WTC11 (cell line): ENCODE results near the gene ERBB4. TPM values are rescaled to one million over a fixed set of nuclear protein-coding genes. Genes with fewer than 3 reads are reported as not detected.

ENCODE experiments used
- ATAC-seq: fragments of 200-7000 bp; cut with Tn5 transposase; 2 replicates; pipeline ENCODE4 v1.10.0; 2021; ENCODE audit warnings: mild to moderate bottlenecking, moderate library complexity
- CTCF ChIA-PET: fragments of 300-600 bp; sonication (Branson Sonifier 250); formaldehyde crosslinking; loops from one replicate; lab custom pipeline; 2021; ENCODE audit warnings: antibody characterized with exemption; lab: Charles Lee
- POLR2A ChIA-PET: fragments of 350-600 bp; sonication (Branson Sonifier 250); formaldehyde crosslinking; loops from one replicate; lab custom pipeline; 2021; ENCODE audit warnings: antibody characterized with exemption; lab: Charles Lee
- DNase-seq: peaks from one replicate; pipeline ENCODE4 v3.0.0; 2021; ENCODE audit warnings: low spot score
- H3K27ac Mint-ChIP-seq: 2 replicates; pipeline ENCODE4 v1.8.0; 2021; ENCODE audit warnings: mixed read lengths
- H3K27me3 Mint-ChIP-seq: 2 replicates; pipeline ENCODE4 v1.8.0; 2021; ENCODE audit warnings: low read depth, mild to moderate bottlenecking, moderate library complexity, mixed read lengths
- H3K36me3 Mint-ChIP-seq: 2 replicates; pipeline ENCODE4 v1.8.0; 2021; ENCODE audit warnings: mixed read lengths
- H3K4me1 Mint-ChIP-seq: 2 replicates; pipeline ENCODE4 v1.8.0; 2022; ENCODE audit warnings: mixed read lengths
- H3K4me3 Mint-ChIP-seq: 2 replicates; pipeline ENCODE4 v1.8.0; 2021; ENCODE audit warnings: mild to moderate bottlenecking, moderate library complexity, mixed read lengths
- H3K9me3 Mint-ChIP-seq: 2 replicates; pipeline ENCODE4 v1.8.0; 2021; ENCODE audit warnings: mixed read lengths
- ATF2 ChIP-seq: sonication (generic); formaldehyde crosslinking; IDR thresholded peaks from 2 replicates; pipeline ENCODE4 v1.8.1; 2022; ENCODE audit warnings: low read depth, missing genetic modification reagents, borderline replicate concordance
- ATF3 ChIP-seq: sonication (generic); formaldehyde crosslinking; conservative IDR thresholded peaks from 2 replicates; pipeline ENCODE4 v1.8.1; 2022; ENCODE audit warnings: mild to moderate bottlenecking, missing genetic modification reagents
- CBFB ChIP-seq: sonication (generic); formaldehyde crosslinking; IDR thresholded peaks from 2 replicates; pipeline ENCODE4 v1.8.1; 2022; ENCODE audit warnings: mild to moderate bottlenecking, low read depth, missing genetic modification reagents
- E2F1 ChIP-seq: sonication (generic); formaldehyde crosslinking; IDR thresholded peaks from 2 replicates; pipeline ENCODE4 v1.8.0; 2022; ENCODE audit warnings: mild to moderate bottlenecking, missing genetic modification reagents
- ELF4 ChIP-seq: sonication (generic); formaldehyde crosslinking; IDR thresholded peaks from 2 replicates; pipeline ENCODE4 v1.8.1; 2022; ENCODE audit warnings: low read depth, mild to moderate bottlenecking, moderate library complexity, missing genetic modification reagents
- ERG ChIP-seq: fragments of 250-450 bp; sonication (Bioruptor Pico); IDR thresholded peaks from 2 replicates; pipeline ENCODE4 v1.8.0; 2021; ENCODE audit warnings: mild to moderate bottlenecking
- FOXJ3 ChIP-seq: sonication (generic); formaldehyde crosslinking; IDR thresholded peaks from 2 replicates; pipeline ENCODE4 v1.9.0; 2021; ENCODE audit warnings: missing genetic modification reagents, mild to moderate bottlenecking, borderline replicate concordance
- FOXK1 ChIP-seq: sonication (generic); formaldehyde crosslinking; IDR thresholded peaks from 2 replicates; pipeline ENCODE4 v1.8.0; 2022; ENCODE audit warnings: mild to moderate bottlenecking, moderate library complexity, missing genetic modification reagents
- FOXP1 ChIP-seq: sonication (generic); formaldehyde crosslinking; IDR thresholded peaks from 2 replicates; pipeline ENCODE4 v1.8.0; 2022; ENCODE audit warnings: missing genetic modification reagents, mild to moderate bottlenecking, moderate library complexity, borderline replicate concordance
- MAX ChIP-seq: sonication (generic); formaldehyde crosslinking; IDR thresholded peaks from 2 replicates; pipeline ENCODE4 v1.8.0; 2022; ENCODE audit warnings: mild to moderate bottlenecking, missing genetic modification reagents
- MLX ChIP-seq: sonication (generic); formaldehyde crosslinking; IDR thresholded peaks from 2 replicates; pipeline ENCODE4 v1.8.1; 2023; ENCODE audit warnings: mild to moderate bottlenecking, missing genetic modification reagents, moderate library complexity
- MXD4 ChIP-seq: fragments of 250-450 bp; sonication (Bioruptor Pico); IDR thresholded peaks from 2 replicates; pipeline ENCODE4 v1.8.0; 2021; ENCODE audit warnings: mild to moderate bottlenecking, moderate library complexity, borderline replicate concordance
- PRDM15 ChIP-seq: sonication (generic); formaldehyde crosslinking; IDR thresholded peaks from 2 replicates; pipeline ENCODE4 v1.8.0; 2022; ENCODE audit warnings: missing genetic modification reagents
- PRRX2 ChIP-seq: fragments of 250-450 bp; sonication (Bioruptor Pico); IDR thresholded peaks from 2 replicates; pipeline ENCODE4 v1.8.0; 2021; ENCODE audit warnings: mild to moderate bottlenecking
- RORB ChIP-seq: fragments of 250-450 bp; sonication (Bioruptor Pico); IDR thresholded peaks from 2 replicates; pipeline ENCODE4 v1.9.0; 2021; ENCODE audit warnings: mild to moderate bottlenecking
- SMAD3 ChIP-seq: sonication (generic); formaldehyde crosslinking; IDR thresholded peaks from 2 replicates; pipeline ENCODE4 v1.8.0; 2022; ENCODE audit warnings: missing genetic modification reagents, mild to moderate bottlenecking, borderline replicate concordance
- SP1 ChIP-seq: sonication (generic); formaldehyde crosslinking; conservative IDR thresholded peaks from 2 replicates; pipeline ENCODE4 v1.8.1; 2022; ENCODE audit warnings: missing genetic modification reagents
- TEAD1 ChIP-seq: sonication (generic); formaldehyde crosslinking; IDR thresholded peaks from 2 replicates; pipeline ENCODE4 v1.8.0; 2022; ENCODE audit warnings: mild to moderate bottlenecking, missing genetic modification reagents
- TP53 ChIP-seq: sonication (generic); formaldehyde crosslinking; IDR thresholded peaks from 2 replicates; pipeline ENCODE4 v1.8.1; 2023; ENCODE audit warnings: mild to moderate bottlenecking, missing genetic modification reagents
- ZBTB21 ChIP-seq: sonication (generic); formaldehyde crosslinking; IDR thresholded peaks from 2 replicates; pipeline ENCODE4 v1.8.1; 2023; ENCODE audit warnings: mild to moderate bottlenecking, missing genetic modification reagents, borderline replicate concordance
- ZNF121 ChIP-seq: sonication (generic); formaldehyde crosslinking; IDR thresholded peaks from 2 replicates; pipeline ENCODE4 v1.8.0; 2023; ENCODE audit warnings: missing genetic modification reagents
- ZNF396 ChIP-seq: fragments of 250-450 bp; sonication (Bioruptor Pico); IDR thresholded peaks from 2 replicates; pipeline ENCODE4 v1.8.0; 2021; ENCODE audit warnings: mild to moderate bottlenecking, moderate library complexity, borderline replicate concordance
- ZNF423 ChIP-seq: fragments of 250-450 bp; sonication (Bioruptor Pico); IDR thresholded peaks from 2 replicates; pipeline ENCODE4 v2.1.2; 2022; ENCODE audit warnings: mild to moderate bottlenecking, moderate library complexity
- total RNA-seq: library from RNA; stranded (reverse); gene quantifications from 3 replicates; pipeline ENCODE4 v1.2.3, GENCODE V29; 2021

Gene ERBB4
- total RNA-seq, 1 experiment from 2014 or later, result 1.6 TPM

- TF ChIP-seq ZBTB21 (CRISPR knock-in tag) (no peak), FOXK1 (CRISPR knock-in tag) (no peak)
Observed at GRCh38 chr2:212448698-212449097, 89.9 kb downstream of the ERBB4 start (continued).

- ChIA-PET CTCF (no interaction called here), POLR2A (no interaction called here)
- TF ChIP-seq ATF3, result no peak
- no peak for TF ChIP-seq SP1 (CRISPR knock-in tag)
- TF ChIP-seq PRDM15, result no peak
- no peak for TF ChIP-seq ERG (CRISPR knock-in tag)
- TF ChIP-seq FOXP1, result no peak
- TF ChIP-seq CBFB (CRISPR knock-in tag), result no peak
- TF ChIP-seq SMAD3 (CRISPR knock-in tag), result no peak
- ATAC-seq (no peak), DNase-seq (no peak)
- peaks cover 41% of the 10 kb centered on the region for H3K9me3 Mint-ChIP-seq
- H3K4me1 Mint-ChIP-seq, result no peaks in the 10 kb centered on the region
- H3K36me3 Mint-ChIP-seq, result peaks cover 25% of the 10 kb centered on the region
- no peak overlapping the region for H3K27ac Mint-ChIP-seq
- no peaks in the 10 kb centered on the region for H3K27me3 Mint-ChIP-seq
- no peak overlapping the region for H3K4me3 Mint-ChIP-seq
Observed at GRCh38 chr2:212441821-212442220, 96.8 kb downstream of the ERBB4 start.

GRCh38 chr2:212441141-212441540 is 97.5 kb downstream of the ERBB4 start:
- ChIA-PET CTCF (no interaction called here), POLR2A (no interaction called here)
- DNase-seq (no peak), ATAC-seq (no peak)
- peaks cover 25% of the 10 kb centered on the region for H3K36me3 Mint-ChIP-seq
- no peaks in the 10 kb centered on the region for H3K4me1 Mint-ChIP-seq
- H3K9me3 Mint-ChIP-seq, result peaks cover 41% of the 10 kb centered on the region
- no peaks in the 10 kb centered on the region for H3K27me3 Mint-ChIP-seq
- no peak overlapping the region for H3K4me3 Mint-ChIP-seq
- no peak overlapping the region for H3K27ac Mint-ChIP-seq
- TF ChIP-seq MAX (no peak), PRRX2 (CRISPR knock-in tag) (no peak), ZBTB21 (CRISPR knock-in tag) (no peak), TP53 (CRISPR knock-in tag) (no peak), FOXJ3 (no peak), MXD4 (no peak), FOXP1 (no peak), ZNF396 (CRISPR knock-in tag) (no peak), TEAD1 (no peak), MLX (CRISPR knock-in tag) (no peak), ATF2 (CRISPR knock-in tag) (no peak), E2F1 (CRISPR knock-in tag) (no peak), RORB (CRISPR knock-in tag) (no peak), ELF4 (CRISPR knock-in tag) (no peak), ZNF423 (CRISPR knock-in tag) (no peak), ZNF121 (CRISPR knock-in tag) (no peak)
